AG08395 (cell line): Measurements from ENCODE around the gene SLC6A19.
"Not testable (repeated sequence)": the region's sequence is repeated elsewhere in the genome, so short reads cannot be mapped to it uniquely, and the experiment has no call there.

Source experiments
- DNase-seq: peaks from one replicate; pipeline ENCODE4 v3.0.0; 2012; ENCODE audit warnings: mixed read lengths, low spot score

The SLC6A19 gene

DNA sequence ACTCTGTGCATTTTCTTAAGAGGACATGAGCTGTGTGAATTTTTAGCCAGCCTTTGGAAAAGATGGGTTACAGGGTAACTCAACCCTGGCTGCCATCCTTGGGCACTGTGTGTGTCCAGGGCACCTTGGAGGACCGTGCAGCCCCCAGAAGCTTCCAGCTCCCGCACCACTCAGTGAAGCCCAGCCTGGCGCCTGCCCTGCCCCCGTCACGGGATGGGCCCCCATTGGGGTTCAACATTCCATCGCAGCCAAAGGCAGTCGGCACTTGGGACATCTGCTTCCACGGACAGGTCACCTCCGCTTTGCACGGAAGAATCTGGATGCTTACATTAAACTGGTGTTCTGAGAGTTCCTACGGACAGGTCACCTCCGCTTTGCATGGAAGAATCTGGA lies 21.9 kb downstream of the SLC6A19 start:
- no peak for DNase-seq

DNA sequence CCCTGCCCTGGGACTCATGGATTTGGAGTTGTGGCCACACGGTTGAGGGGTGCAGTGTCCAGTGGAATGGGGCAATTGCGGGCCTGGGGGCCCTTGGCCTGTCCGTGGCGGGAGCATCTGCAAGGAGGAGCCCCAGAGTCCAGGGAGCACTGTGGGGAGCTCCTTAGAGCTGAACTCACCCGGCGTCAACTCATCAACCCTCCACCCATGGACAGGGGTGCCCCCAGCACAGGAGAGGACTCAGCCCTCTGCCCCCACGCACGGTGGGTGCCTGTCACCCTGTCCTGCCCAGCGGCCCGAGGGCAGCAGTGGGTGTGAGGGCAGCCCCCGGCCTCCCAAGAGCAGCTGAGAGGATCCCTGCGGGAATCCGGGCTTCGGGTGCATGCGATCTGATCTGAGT lies 23.2 kb downstream of the SLC6A19 start:
- DNase-seq: no peak

- DNase-seq: no peak
Measured at GRCh38 chr5:1225081-1225480, 23.7 kb downstream of the SLC6A19 start, which contains the start of gene SLC6A18. SLC6A18 (plus strand) TSS chr5:1225381; CDS start chr5:1225478, 97 bp downstream.

- no peak for DNase-seq
Measured at GRCh38 chr5:1226231-1226630, 24.8 kb downstream of the SLC6A19 start.

- DNase-seq: no peak
Measured at GRCh38 chr5:1226839-1227581, 25.6 kb downstream of the SLC6A19 start.

DNA sequence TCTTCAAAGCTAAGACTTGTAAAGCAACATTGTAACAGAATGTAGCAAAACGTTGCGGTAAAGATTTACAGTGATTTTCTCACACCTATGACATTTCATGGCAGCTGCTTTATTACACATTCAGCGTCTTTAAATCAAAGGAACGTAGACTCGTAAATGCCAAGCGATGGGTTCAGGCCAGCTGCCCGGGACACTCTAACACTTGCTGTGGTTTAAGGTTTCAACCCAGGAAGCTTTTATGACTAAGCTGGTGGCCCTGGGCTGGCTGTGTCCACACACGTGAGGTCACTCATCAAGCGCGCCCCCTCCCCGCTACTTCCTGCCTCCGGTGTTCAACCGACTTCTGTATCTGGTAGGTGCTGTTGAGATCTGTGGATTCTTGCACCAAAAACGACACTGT lies 26.3 kb downstream of the SLC6A19 start:
- DNase-seq: no peak

DNA sequence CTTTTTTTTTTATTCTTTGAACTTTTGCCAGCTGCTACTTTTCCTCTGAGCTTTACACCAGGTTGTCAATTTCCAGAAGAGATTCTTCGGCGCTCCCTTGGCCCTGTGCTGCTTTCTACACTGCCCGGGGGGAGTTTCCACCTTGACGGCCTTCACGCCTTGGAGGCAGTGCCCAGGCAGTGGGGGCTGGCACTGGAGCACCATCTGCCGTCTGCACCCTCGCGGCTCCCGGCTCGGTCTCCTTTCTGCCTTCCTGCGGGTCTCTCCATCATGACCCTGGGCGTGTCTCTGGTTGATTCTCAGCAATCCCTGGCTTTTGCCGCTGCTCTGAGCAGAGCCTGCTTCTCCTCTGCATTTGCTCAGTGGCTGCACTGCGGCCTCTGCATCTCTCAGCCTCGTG lies 26.7 kb downstream of the SLC6A19 start:
- no peak for DNase-seq

GRCh38 chr5:1229023-1229422 lies 27.6 kb downstream of the SLC6A19 start:
- not testable (repeated sequence) for DNase-seq

DNA sequence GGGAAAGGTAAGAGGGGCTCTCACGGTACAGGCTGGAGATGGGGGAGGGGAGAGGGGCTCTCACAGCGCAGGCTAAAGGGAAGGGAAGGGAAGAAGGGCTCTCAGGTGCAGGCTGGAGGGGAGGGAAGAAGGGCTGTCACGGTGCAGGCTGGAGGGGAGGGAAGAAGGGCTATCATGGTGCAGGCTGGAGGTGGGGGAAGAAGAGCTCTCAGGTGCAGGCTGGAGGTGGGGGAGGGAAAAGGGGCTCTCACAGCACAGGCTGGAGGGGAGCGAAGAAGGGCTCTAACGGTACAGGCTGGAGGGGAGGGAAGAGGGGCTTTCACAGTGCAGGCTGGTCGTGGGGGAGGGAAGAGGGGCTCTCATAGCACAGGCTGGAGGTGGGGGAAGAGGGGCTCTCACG lies 28.4 kb downstream of the SLC6A19 start:
- DNase-seq: no peak

DNA sequence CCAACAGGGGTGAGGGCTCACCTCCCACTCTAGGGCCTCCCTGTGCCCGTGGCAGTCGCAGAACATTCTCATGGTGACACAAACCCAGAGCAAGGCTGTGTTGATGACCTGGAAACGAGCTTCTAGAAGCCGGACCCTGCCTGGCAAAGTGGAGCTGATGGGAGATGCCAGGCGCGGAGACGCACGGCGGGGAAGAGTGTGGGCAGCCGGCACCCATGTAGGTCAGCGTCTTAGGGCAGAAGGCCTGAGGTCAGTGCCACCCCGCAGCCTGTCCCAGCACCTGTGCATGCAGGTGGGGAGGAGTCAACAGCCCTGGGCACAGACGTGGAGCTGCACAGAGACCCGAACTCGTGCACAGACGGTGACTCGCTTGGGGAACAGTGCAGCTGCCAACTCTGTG lies 29.2 kb downstream of the SLC6A19 start:
- DNase-seq: no peak

GRCh38 chr5:1231354-1231905 lies 30.0 kb downstream of the SLC6A19 start:
- DNase-seq: no peak

DNA sequence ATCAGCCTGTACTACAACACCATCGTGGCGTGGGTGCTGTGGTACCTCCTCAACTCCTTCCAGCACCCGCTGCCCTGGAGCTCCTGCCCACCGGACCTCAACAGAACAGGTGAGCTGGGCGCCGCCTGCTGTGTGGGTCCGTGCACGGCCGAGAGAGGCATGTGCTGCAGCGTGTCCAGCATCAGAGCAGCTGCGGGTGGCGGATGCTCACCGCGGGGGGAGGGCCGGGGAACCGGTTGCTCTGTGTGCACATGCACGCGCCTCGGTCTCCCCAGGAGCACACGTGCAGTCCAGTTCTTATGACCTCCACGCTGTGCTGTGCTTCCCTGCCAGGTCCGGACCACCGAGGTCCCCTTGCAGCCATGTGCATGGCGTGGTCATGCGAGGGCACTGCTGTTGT lies 31.4 kb downstream of the SLC6A19 start:
- DNase-seq: no peak

GRCh38 chr5:1235379-1235778 lies 34.0 kb downstream of the SLC6A19 start:
- DNase-seq: no peak

DNA sequence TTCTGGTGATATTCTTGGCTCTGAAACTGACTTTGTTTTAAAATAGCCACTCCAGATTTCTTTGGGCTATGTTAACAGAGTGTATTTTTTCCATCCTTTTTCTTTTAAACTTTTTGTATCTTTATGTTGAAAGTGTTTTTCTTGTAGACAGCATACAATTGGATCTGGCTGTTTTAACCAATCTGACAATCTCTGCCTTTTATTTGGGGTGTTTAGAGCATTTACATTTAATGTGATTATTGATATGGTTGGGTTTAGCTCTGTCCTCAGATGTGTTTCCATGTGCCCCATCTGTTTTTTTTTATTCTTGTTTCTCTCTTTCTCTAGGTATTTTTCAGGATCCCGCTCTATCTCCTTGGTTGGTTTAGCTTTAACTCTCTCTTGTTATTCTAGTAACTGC lies 34.4 kb downstream of the SLC6A19 start:
- no peak for DNase-seq

DNA sequence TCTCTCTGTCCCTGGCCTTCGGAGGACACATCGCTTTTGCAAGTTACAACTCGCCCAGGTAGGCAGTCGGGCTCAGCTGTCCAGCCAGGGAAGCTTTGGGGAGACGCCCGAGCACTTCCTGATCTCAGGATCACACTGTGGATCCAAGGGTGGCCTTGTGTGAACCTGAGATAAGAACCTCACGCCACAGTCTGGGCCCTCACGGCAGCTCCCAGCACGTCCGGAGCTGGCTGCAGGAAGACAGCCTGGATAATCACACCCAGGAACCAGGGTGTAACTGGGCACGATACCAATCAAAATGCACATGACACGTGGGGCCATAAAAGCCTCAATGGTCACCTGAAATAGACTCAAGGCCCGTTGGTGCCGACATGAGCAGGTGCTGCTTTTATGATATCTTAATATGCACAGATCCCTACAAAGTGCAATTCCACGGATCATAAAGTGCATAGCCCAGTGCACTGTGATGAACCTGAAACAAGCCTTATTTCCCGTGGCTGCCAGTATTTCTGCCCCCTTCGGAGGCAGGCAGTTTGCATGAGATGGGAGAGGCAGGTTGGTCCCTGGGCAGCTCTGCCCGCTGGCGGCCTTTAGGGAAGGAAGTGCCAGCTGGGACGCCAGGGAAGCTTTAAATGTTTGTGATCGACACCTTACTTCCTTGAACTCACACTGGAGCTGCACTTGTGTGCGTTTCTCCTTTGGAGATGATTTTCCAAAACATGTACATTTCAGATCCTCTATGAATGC lies 38.3 kb downstream of the SLC6A19 start:
- no peak for DNase-seq

DNA sequence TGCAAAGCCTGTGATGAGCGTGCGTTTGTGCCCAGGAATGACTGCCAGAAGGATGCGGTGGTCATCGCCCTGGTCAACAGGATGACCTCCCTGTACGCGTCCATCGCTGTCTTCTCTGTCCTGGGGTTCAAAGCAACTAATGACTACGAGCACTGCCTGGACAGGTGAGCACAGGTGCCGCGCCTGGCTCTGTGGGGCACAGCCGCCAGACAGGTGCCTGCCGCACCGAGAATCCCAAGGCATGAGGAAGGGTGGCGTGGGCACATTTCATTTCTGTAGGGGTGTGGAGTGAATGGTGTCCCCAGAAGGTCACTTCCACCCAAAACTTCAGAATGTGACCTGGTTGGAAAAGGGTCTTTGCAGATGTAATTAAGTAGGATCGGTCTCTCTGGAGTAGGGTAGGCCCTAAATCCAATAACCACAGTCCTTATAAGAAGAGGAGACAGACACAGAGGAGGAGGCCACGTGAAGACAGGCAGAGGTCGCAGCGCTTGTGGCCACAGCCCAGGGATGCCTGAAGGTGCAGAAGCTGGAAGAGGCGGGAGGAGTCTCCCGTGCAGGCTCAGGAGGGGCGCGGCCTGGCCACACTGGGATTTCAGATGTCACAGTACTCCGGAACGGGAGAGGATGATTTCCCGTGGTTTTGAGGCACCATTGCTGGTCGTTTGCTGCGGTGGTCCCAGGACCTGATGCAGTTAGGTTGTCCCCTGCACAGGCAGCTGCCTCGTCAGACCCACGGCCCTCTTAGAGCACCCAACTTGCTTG lies 39.3 kb downstream of the SLC6A19 start:
- no peak for DNase-seq

- no peak for DNase-seq
Measured at GRCh38 chr5:1241509-1242080, 40.2 kb downstream of the SLC6A19 start.

DNA sequence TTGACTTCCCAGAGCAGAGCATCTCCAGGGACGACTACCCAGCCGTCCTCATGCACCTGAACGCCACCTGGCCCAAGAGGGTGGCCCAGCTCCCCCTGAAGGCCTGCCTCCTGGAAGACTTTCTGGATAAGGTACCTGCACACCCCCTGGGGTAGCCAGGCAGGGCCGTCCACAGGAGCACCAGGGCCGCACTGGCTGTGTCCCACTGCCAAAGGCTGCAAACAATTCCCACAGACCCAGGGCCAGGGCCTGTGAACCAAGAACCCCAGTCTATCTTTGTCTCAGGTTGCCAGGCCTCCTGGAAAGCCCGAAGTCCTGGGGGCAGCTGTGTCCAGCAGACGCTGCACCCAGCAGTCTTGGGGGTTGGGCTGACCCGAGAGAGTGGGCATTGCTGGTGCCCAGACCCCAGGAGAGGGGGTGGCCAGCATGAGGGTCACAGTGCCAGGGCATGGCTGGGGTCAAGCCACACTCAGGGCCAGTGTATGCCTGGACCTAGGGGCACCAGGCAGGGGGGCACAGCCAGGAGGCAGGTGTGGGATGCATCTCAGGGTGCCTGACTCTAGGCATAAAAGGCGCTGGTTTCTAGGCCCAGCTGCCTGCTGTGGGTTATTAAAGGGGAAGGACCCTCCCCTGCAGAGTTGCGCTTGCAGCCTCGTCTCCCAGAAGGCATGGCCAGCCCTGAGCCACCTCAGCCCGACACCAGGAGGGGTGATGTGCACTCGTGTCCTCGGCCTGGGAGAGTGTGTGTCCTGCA lies 41.5 kb downstream of the SLC6A19 start:
- no peak for DNase-seq

- DNase-seq: no peak
Measured at GRCh38 chr5:1243487-1244130, 42.2 kb downstream of the SLC6A19 start.

GRCh38 chr5:1244255-1244654 lies 42.9 kb downstream of the SLC6A19 start:
- DNase-seq: no peak

- DNase-seq: no peak
Measured at GRCh38 chr5:1244976-1245375, 43.6 kb downstream of the SLC6A19 start.
